AG20443 (cell line): Measurements from ENCODE around the gene MVB12B.
A peak's percentile ranks its signal among the peaks of the same experiment; 100 is the strongest.

Experiments used
- DNase-seq: peaks from one replicate; pipeline ENCODE4 v3.0.0; 2012; ENCODE audit warnings: low spot score, mixed read lengths

Gene MVB12B

DNA sequence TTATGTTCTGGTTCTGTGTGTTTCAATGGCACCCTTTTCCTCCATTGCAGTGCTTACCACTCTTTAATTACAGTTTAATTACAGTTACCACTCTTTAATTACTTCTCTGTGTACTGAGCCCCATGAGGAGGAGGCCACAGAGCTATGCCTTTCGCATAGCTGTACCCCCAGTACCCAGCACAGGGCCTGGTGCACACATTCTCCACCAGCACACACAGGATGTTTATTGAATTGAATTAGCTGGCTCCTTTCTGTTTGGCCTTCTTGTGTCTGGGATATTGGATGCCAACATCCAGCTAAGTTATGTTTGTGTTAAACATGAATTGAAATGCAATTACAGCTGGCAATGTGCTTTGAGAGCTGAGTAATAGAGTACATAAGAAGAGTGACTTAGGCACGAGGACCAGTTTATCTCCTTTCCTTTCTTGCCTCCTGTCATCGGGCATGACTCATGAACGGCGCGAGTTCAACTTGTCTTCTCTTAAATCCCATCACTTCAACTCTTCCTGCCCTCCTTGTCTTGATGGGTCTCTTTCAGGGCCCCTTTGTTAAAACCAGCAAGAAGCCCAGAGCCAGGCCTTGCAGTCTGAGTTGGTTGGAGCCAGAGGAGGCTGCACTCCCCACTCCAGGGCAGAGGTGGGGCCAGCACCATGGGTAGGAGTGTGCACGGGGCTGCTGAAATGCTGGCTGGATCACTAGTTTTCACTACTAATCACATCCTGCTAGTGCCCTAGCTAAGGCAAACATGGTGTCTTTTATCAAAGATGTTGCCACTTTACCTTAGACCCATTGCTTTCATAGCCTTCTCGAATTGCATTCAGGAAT is 37.4 kb downstream of the MVB12B start:
- DNase-seq = no peak

DNA sequence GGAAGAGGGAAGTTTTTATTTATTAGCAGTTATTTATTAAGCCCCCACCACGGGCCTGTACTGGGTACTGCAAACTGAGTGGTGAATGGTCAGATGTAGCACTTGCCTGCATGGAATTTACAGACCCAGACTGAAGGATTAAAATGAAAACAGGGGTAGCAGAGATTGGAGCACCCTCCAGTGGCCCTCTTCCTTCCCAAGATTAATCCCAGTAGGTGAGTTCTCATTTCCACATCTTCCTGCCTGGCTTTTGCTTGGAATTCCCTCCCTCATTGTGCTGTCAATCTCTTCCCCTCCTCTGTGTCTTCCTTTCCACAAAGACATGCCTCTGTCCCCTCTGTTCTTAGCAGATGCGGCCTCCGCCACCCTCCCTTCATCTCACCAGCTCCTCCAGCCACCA is 39.2 kb downstream of the MVB12B start:
- DNase-seq = no peak

DNA sequence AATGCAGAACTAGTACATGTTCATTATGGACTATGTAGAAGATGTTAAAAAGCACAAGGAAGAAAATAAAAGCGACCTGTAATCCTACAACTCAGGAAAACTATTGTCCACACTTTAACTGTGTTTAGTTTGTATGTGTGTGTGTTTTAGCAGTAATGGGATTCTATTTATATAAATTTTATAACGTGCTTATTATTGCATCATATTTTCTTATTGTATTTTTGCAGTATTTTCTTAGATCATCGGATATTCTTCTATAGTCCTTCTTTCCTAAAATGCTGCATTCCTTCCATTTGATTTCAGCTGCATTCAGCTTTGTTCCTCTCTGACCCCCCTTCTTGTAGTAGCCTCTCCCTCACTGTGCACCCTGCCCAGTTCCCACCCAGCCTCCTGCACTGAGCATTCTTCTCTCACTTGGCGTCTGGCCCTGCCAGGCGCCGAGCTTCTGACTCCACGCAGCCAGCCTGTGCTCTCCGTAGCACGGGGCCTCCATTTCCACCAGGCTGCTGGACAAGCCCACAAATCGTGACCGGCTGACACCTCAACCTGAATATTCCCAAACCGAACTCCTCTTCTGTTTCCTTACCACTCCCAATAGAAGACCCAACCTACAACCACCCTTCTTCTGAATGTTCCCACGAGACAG is 39.9 kb downstream of the MVB12B start:
- peak; percentile 68 for DNase-seq

DNA sequence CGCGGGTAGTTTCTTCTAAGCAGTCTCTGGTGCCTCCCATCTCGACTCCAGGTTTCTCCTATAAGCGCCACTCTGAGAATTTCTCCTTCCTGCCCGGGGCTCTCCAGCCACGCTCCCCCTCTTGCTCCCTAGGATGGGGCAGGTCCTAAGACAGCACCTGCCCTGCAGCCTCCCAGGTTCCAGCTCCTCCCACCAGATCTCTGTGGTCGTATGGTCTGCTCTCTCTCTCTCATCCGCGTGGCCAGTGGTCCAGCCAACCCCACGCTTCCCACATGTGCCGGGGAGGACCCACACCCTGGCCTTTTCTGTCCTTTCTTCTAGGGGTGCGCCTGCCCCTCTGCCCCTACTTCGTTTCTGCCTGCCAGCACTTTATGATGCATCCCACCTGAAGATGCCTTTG is 40.5 kb downstream of the MVB12B start:
- no peak for DNase-seq

DNA sequence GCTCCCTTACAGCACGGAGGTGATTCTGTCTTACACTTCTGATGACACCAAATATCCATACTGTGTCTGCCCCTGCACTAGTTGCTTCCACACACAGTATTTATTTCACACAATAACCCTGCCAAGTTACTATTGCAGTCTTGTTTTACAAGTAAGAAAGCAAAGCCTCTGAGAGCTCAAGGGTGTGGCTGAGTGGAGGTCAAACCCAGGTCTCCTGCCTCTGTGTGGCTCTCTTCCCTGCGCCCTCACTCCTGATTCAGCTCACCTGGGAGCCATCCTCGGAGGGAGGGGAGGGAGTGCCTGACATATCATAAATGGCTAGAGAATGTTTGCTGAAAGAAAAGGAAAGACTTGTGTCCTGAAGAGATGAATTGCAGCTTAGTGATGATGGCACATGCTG is 41.0 kb downstream of the MVB12B start:
- DNase-seq = no peak

DNA sequence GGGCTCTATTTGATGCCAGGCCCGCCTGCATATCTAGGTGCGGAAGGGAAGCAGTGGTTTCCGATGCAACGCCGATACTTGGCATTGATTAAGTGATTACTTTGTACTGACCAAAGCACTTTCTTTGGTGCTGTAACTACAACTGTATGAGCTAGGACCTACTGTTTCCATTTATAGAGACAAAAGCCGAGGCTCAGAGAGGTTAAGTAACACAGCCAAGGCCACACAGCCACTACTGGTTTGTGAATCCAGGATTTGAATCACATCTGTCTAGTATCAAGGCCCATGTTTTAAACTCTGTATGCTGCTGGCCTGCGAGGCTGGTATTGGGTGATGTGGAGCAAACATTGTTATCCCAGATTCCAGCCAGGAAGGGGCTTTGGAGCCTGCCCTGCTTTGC is 41.4 kb downstream of the MVB12B start:
- DNase-seq = no peak

DNA sequence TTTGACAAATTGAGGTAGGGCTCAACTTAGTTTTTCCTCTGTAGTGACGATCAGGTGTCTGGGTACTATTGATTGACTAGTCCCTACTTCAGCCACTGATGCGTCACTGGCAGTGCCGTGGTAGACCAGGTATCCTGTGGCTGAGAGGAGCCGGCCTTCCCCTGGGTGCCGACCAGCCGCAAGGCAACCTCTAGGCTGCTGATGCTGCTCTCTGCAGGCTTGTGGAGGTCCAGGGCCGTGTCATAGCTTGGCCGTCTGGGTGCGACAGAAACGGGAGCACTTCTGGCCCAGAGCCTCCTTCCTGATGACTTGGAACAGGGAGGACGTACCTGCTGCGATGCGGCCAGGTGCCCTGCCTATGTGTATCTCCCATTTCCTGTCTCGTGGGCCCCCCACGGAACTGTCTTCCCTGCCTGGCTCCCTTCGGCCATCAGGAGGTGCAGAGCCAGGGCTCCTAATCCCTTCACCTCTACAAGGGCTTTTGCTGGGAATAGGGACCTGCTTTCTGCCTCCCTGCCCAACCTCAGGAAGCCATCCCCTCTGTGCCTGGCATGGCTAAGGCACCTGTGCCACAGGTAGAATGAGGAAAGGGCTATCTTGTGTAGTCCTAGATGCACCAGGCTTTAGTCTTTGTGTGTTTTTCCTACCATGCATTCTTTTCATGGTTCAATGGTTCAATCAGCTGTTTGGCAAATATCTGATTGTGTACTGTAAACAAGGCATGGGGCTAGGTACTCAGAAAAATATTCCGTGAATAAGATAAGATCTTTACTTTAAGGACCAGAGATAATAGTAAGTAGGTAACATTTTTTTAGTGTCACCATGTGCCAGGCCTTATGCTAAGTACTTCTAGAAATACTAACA is 44.6 kb downstream of the MVB12B start:
- DNase-seq = no peak

DNA sequence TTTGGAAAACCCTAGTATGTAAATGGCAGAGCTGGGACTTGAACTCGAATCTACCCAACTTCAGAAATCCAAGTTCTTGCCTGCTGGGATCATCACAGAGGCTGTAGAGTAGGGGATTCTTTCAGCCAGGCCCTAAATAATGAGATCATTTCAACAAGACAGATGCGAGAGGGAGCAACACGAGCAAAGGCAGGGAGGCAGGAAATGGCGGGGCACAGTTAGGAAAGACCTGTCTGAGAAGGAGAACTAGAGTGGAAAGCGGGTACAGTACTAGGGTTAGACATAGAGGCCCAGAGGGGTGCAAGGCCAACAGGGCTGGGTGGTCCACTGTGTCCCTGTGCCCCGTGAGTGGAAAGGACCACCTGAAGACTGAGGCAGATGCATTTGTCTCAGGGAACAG is 46.1 kb downstream of the MVB12B start:
- DNase-seq = no peak

DNA sequence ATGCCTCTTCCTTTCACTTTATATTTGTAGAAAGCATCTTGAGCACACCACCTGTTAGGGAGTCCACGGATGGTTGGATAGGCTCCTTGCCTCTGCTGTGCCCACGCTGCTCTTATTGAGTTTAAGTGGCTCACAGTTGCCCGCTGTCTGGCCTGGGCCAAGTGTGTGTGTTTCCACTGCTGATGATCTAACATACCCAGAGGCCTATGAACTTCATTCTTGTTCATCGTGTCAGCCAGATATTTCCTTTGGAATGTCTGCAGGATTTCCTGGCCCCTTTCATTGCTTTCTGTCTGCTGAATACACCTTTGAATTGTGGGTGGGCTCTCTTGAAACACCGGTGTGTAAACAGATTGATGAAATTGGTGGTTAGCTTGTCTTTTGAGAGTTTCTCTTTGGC is 46.6 kb downstream of the MVB12B start:
- DNase-seq = peak; percentile 37

DNA sequence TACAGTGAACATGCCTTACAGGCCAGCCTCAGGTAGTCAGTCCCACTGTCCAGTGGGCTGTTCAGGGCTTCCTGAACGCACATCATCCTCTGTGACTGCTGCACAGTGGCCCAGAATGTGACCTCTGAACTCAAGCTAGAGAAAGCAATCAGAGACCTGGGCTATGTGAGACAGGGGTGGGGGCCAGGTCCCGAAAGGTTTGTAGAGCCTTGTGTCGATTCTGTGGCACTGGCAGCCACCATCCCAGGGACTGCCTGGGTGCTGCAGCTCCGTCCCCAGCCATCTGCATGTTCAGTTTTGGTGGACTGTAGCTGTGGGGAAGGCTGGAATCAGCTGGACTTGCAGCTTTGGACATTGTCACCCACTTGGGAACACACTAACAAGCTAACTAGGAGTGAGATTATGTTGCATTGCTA is 47.7 kb downstream of the MVB12B start:
- no peak for DNase-seq

DNA sequence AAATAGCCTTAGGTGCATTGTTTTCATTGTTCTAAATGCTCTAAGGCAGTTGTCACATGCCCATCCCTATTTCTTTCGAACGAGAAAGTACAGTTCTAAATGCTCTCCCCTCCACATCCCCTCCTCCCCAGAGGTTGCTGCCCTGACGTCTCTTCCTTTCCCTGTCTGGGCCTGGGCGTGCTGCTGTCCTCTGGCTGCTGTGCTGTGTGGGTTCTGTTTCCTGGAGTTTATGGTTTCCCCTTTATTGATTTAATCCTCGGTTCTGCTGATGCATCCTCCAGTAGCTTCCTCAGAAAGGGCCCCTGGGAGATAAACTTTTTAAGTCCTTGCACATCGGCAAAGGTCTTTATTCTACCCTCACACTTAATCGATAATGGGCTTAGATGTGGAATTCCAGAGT is 48.8 kb downstream of the MVB12B start:
- peak; percentile 76 for DNase-seq

DNA sequence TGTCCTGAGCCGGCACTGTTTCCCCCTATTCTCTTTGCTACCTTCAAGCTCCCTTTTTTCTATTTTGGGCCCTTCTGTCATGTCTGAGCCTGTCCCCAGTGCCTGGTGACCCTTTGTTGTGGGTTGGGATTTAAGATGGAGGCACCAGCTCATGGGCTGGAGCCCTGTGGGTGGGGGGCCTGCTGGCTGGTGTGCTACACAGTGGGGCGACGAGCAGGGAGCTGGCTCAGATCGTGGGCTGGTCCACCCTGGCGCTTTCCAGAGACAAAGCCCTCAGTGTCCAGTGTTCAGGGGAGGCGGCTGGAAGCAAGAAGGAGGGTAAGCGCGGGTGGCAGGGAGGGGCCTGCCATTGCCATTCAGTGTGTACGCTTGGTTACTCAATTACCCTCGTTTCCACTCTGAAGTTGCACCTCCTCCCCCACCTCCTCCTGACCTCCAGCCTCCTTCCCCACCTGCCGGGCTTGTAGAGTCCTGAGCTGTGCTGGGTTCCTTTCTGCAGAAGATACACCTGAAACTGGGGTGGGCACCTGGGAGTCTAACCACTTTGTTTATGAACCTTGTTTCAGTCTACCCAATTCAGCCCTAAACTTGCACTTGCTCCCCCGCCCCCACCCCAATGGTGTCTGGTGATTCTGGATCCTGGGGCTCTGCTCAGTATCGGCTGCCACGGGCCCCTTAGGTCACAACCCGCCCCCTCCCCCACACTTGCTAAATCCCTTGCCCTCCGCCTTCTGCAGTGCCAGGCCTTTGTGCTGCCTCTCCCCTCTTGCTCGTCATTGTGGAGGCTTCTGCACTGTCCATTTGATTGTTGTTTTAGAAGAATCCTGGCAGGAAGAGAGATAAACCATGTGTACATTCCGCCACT is 49.9 kb downstream of the MVB12B start:
- no peak for DNase-seq

DNA sequence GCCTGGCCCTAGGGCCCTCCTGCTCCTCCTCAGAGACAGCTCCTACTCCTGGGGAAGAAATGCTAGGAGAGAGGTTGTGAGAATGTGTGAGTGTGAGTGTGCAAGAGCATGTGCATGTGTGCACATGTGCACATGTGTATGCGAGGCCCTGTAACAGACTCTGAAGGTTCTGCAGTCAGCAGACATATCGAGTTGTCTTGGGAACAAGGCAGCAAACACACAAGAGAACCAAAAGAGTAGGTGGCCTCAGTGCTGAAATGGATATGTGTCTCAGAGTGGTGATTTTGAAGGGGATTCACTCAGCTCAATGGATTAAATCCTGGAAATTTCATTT is 50.5 kb downstream of the MVB12B start:
- no peak for DNase-seq

DNA sequence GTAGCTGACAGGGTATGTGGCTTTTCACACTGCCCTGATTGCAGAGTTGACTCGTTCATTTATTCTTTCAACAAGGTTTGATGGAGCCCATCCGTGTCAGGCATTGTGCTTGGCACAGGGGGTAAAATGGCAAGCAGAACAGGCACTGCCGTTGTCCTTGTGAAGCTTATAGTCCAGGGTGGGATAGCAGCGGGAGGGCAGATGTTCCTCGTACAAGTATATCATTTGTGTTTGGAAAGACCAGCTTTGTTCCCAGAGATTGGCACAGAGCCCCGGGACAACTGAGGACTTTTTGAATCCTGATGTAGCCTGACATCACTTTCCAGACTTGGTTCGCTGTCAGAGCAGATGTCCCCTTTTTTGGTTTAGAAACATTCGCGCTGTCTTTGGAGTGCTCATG is 50.9 kb downstream of the MVB12B start:
- no peak for DNase-seq

DNA sequence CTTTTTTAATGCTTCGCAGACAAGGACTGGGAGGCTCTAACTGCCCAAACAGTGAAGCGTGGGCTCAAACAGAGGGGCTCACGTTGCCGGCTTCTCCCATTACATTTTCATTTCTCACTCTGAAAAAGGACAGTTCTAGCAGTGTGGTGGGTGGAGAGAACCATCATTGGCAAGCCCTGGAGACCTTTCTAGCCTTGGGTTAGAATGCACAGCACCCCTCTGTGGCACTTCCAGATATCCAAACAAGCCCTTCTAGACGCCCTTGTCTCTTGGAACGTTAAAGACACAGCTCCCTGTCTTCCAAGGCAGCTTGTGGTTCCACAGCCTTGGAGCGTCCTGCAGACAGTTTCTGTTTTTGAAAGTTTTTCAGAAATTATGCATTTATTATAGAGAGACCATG is 52.1 kb downstream of the MVB12B start:
- no peak for DNase-seq

DNA sequence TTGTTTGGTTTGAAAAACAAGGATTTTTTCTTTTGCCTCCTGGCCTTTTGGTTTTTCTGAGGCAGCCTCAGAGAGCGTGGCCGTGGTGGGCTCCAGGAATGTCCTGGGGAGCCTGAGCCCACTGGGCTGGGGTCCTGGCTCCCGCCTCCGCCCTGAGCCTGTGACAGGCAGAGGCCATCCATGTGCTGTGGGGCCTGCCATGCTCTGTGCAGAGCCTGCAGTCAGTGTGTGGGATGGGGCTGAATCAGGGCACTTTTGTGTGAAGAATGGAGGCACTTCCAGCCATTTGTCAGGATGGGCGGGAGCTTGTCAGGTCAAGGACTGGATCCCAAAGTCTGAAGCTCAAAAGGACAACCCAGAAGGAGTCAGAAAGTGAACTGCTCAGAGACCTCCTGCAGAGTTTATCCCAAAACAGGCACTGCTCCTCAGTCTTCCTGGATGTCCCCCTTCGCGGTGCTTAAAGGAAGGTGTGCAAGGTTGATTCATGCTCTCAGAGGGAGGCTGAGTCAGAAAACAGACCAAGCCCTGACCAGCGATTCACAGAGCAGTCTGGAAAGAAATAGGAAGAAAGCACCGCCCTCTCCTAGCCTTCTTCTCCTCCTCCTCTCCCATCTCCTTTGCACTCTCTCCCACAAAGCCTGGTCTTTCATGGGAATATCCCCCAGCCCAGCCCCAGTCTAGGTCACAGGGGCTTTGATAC is 53.2 kb downstream of the MVB12B start:
- no peak for DNase-seq

DNA sequence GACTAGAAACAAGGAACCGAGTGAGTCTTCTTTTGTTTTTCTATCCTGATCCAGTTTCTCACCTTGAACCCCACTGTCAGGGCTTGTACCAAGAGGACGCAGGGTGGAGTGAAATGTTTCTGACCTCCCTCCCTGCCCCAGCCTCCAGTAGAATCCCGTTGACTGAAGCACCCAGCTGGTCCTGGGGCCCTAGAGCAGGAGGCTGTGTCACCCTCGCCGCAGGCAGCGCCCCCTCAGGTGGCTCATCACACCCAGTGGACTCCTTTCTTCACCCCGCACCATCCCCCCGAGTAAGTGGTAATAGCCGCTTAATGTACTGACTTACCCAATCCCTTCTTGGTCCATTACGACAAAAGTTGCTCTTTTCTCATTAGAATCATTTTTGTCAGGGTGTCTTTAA is 53.8 kb downstream of the MVB12B start:
- no peak for DNase-seq

DNA sequence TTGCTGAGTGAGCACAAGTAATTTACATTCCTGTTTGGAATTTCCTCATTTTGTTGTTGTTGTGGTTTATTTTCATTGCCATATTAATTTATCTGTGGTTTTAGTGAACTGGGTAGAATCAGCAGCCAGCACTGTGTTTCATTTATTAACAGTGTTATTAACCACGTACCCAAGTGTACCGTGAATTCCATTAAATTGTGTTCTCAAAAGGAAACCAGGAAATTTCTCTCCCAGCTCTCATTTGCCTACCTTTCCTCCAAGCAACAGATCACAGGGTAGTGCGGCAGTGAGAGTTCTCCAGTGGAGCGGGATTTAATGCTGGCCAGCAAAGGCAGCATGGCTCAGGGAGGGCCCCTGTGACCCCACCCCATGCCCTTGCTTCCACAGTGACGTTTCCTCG is 54.6 kb downstream of the MVB12B start:
- DNase-seq = no peak

DNA sequence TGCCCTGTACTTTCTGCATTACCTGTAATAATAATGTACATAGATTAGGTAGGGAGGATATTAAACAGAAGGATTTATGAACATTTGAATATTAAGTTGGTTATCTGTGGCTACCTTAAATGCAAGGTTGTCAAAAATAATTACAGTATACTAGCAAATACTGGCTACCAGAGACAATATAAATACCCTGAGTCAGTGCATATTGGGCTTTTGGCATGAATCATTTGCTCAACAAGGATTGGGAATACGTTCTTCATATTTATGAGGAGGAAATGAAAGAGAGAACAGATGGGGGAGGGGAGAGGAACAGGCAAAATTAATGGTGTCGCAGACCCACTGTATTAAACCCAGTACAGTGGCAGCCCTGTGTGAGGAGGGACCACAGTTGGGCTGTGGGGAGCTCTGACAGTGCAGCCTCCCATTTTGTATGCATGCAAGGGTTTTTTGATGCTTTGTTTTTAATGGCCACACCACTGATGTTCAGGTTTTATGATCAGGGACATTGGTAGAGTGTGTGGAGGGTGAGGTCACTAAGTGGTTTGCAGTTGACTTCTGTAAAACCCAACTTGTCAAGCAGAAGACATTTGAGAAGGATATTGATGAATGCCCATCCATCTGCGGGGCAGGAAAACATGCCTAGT is 56.9 kb downstream of the MVB12B start:
- no peak for DNase-seq

DNA sequence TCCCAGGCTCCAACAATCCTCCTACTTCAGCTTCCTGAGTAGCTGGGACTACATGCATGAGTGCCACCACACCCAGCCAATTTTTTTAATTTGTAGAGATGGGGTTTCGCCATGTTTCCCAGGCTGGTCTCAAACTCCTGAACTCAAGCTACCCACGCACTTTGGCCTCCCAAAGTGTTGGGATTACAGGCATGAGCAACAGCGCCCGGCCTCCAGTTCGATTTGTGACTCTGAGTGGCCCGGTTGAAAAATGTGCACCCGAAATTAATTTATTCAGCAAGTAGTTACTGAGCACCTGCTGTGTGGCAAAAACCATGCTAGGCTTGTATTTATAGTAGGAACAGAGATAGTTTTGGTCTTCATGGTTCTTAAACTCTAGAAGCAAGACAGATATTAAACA is 58.3 kb downstream of the MVB12B start:
- no peak for DNase-seq

DNA sequence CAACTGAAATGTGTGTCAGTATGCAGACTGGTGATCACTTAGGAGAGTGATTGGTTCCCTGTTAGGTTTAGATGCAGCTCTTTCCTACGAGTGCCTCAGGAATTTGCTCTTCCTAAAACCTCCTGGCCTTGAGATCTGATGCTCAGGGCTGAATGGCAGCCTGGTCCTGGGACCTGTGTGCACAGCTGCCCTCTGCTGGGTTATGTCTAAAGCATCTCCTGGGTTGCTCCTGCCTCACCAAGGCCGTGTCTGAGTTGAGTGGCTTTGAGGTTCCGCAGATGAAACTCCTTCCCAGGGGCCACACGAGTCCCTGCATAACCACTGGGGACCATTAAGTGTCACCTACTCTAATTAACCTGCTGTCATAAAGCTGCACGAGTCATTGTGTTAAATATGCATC is 59.5 kb downstream of the MVB12B start:
- DNase-seq = peak; percentile 42
